Stimulated activated CD4-positive, alpha-beta T cell treated with anti-CD3 and anti-CD28 coated beads, Interleukin-4, amount 100 ng/mL, for 24 hours (primary cell): ENCODE data around the gene GPR39.

Source experiments
- DNase-seq: peaks from one replicate; pipeline ENCODE4 v3.0.0-alpha.2; 2020

GPR39 gene

DNA sequence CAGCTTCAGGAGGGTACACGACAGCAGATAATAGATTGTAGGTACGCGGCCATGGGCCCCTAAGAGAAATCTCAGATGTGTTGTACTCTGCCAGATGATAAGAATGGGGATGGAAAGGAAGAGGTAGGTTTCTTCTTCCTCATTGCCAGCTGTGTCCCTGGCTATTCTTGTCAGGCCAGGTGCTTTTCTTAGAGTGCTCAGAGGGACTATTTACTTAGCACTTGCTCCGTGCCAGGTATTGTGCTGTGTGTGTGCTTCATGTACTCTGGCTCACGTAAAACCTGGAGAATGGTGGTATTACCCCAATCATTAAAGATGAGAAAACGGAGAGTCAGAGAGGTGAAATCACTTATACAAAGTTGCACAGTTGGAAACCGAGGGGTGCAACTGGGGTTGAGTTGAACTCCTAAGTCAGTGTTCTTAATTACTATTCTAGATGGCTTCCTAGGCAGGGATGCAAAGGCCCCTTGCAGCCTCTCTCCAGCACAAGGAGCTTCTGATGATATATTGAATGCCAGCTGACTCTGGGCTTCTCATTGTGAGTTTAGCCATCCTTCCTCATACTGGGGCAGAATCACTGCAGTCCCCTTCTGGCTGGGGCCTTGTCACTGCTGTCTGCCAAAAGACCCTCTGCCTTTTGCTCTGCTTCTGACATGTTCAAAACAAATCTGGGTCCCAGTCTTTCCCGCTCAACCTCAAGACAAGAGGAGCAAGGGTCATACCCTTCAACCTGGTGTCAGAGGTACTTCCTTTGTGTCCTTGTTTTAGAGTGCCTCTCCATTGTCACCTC, 192.7 kb downstream of the GPR39 start:
- no peak for DNase-seq

DNA sequence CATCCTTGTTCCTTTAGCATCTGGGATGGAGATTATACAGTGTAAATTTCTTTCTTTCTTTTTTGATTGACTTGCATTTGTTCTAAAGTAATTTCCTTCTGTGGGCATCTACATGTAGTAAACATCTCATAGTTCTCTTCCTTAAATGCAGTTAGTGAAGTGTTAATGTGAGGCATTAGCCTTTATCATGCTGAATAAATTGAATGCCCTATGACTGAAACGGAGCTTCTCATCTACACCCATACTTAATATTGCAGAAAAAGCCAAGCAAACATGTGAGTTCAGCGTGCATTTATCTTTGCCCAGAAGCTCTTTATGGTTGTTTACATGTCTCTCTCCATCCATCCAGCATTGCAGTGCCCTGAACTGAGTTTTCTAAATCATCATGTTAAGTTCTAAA, 195.1 kb downstream of the GPR39 start:
- DNase-seq = no peak

DNA sequence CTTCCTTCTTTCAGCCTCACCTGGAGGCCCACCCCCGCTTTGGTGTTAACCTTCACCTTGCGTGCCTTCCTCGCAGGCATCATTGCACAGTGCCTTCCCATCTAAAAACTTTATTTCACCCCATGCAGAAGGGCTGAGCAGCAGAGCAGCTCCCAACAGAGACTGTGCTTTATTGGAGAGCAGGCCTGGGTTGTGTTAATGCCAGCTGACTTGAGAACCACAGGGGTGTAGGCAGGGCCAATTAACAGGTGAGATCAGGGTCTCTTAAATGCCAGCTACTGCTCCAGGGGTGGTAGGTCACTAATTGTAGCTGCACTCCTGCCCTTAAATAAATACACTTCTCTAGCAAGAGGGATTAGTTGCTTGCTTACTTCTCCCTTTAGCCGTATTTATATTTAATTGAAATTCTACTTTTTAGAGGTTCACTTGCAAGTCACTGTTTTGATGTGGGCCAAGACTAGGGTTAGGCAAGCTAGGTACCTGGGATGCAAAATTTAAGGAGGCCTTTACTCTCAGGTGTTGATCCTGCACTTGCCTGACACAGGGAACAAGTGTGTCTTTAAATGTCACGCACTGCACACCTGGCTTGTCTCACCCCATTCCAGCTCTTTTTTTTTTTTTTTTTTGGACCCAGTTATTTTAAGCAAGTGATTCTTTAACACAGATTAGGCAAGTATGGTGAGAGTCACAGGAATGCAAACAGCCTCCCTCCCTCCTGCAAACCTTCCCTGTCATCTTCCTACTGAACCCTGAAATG, 198.9 kb downstream of the GPR39 start:
- DNase-seq = no peak

DNA sequence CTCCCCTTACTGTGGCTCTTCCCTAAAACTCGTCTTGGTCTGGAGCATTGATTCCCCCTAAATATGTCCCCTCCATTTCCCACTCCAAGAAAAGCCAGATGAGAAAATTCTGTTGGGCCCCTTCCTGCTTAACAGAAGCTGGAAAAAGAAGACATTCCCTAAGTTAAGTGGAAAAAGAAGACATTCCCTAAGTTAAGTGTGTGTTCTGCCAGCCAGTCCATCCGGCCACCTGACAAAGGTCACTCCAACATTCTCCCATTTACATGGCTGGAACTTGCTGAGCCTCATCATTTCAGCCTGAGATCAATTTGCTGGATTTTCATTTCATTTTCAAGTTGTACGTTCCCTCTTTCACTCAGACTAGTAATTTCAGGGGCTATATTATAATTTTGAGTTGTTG, 201.4 kb downstream of the GPR39 start:
- no peak for DNase-seq

DNA sequence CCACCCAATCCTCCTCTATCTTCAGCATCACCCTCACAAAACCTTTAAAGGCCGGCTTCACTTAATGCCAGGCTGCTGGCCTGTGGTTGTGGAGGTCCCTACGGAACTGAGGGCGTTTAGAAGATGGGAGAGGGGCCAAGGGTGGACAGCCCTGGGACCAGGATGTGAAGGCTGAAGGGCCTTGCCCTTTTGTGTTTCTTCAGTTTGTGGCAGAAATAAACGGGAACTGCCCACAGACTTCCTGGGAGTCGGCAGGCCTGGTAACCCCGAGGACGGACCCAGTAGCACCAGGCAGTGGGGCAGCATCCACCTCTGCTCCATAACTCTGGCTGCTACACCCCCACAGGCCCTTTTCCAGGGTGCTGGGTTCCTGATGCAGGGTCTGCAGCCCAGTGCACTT, 202.1 kb downstream of the GPR39 start:
- no peak for DNase-seq

DNA sequence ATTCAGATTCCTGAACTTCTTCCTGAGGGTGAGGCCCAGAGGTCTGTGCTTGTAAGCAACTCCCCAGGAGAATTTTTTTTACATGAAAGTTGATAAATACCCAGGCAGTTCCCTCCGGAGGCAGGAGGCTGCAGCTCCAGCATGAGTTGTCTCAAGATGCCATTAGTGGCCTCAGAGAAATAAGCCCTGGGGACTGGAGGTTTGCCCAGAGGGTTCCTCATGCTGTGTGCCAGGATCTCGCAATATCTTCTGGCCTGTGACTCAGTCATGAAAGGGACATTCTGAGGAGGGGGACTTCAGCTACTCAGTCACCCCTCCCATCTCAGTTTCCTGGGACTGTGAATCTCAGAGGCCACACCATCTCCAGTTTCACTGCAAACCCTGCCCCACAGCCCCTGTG, 203.5 kb downstream of the GPR39 start:
- DNase-seq = no peak

DNA sequence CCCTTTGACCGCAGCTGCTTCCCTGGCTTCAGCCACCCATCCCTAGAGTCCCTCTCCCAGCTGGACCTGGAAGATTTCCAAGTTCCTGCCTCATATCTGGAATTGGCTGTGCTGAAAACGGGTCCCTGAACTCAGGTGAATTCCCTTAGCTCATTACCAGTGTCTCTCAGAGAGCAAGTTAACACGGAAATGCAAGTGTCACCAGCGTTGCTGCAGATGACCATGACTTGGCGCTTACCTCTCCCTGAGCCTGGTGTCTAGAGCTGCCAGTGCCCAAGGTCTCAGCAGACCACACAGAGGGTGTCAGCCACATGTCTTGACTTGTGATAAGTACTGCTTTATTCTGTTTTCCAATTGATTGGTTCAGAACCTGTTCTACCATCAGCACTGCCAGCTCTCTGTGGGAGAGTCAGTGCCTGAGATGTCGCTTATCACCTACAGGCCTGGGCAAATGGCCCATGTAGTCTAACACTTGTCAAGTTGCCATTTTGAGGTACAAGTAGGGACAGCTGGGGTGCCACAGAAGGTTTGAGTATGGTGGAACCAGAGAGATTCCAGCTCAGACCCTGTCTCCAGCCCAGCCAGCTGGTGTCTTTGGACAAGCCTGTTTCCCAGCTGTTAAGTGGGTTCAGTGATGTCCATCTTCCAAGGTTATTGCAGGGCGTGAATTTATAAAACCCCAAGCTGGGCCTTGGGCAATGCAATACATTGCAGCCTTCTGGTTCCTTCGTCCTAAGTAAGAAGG, 204.7 kb downstream of the GPR39 start:
- no peak for DNase-seq

DNA sequence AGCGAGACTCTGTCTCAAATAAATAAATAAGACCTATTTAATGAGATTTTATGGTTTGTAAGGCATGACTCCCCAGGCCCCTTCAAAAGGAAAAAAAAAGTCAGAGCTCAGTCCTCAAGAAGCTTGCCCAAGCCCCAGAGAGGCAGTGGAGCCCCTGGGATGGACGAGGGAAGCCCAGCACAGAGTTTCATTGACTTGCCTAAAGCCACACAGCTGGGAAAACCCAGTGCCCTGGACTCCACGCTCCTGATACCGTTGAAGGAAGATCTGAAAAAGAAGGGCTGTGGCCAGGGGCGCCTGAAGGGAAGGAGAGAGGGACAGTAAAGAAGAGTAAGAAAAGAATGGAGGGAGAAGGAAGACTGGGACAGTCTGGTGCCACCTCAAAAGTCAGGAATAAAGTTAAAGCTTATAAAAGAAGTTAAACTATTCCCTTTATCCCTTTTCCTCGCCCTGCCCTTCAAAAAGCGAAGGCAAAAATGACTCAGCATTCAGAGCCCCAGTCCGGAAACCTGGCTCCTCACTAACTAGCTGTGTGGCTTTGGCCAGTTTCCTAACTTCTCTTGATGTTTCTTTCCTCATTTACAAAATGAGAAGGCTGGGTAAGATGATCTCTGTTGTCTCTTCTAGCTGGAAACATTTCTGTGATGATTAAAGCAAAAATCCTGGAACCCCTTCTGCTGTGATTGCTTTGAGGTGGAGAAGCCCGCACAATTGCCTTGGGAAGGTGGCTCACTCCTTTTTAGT, 206.7 kb downstream of the GPR39 start:
- no peak for DNase-seq

DNA sequence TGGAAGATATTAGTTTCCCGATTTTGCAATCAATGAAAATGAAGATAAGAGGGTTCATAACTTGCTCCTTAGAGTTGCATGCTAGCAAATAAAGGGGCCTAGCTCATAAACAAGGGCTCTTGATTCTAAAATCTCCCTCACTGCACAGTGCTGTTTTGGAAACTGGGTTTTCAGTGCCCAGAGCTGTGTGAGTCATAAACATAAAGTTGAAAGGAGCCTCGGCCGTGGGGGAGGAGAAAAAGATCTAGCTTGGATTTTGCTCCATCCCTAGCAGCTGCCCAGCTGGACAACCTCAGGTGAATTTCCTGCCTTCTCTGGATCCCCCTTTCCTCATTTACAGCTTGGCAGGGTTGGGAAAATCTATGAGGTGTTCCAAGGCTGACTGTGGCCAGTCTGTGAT, 210.9 kb downstream of the GPR39 start:
- no peak for DNase-seq

DNA sequence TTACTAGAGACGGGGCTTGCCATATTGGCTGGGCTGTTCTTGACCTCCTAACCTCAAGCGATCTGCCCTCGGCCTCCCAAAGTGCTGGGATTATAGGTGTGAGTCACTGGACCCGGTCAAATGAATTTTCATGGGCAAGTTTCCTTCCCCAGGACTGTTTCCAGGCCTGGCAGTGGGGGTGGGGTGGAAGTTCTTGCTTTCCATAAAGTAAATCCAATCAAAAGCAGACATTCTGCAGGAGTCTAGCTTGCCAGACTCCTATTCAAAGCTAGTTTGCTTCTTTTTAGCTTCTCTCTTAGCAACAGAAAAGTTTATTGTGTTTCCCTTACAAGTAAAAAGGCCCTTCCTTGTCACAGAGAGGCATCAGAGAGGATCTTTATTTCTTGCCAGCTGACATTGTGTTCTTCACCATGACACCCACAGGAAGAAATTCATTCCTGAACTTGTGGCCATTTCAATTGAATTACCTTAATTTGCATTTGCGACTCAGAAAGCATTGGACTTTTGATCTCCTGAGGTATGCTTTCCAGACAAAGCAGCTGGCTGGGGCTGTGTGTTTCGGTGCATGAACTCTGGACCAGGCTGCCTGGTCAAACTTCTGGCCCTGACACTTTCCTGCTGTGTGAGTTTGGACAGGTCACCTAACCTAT, 215.5 kb downstream of the GPR39 start:
- no peak for DNase-seq

DNA sequence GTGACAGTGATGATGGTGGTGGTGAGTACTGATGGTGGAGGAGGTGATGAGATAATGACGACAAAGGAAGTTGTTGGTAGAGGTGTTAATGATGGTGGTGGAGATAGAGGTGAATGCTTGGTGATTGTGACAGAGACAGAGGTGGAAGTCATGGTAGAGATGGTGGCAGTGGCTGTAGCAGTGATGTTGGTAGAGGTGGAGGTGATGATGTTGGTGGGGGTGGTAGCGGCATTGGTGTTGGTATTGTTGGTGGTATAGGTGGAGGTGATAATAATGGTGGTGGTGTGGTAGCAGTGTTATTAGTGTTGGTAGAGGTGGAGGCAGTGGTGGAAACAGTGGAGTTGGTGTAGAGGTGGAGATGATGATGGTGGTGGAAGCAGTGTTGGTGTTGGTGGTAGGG, 217.0 kb downstream of the GPR39 start:
- no peak for DNase-seq

DNA sequence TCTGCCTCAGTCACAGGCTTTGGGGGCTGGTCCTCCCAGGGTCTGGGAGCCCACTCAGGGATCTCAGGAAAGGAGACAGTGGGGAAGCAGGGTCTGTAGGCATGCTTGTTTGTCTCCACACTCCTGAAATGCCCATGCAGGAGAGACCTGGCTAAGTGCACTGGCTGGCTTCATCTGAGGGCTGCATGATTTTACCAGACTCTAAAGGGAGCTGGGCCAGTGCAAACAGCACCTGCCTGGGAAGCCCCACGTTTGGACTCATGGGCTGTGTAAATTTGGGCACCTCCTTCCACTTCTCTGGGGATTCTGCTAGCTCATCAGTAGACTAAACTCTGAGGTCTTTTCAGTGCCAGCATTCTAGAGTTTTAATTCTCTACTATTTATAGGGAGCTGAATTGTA, 219.7 kb downstream of the GPR39 start:
- DNase-seq = no peak

DNA sequence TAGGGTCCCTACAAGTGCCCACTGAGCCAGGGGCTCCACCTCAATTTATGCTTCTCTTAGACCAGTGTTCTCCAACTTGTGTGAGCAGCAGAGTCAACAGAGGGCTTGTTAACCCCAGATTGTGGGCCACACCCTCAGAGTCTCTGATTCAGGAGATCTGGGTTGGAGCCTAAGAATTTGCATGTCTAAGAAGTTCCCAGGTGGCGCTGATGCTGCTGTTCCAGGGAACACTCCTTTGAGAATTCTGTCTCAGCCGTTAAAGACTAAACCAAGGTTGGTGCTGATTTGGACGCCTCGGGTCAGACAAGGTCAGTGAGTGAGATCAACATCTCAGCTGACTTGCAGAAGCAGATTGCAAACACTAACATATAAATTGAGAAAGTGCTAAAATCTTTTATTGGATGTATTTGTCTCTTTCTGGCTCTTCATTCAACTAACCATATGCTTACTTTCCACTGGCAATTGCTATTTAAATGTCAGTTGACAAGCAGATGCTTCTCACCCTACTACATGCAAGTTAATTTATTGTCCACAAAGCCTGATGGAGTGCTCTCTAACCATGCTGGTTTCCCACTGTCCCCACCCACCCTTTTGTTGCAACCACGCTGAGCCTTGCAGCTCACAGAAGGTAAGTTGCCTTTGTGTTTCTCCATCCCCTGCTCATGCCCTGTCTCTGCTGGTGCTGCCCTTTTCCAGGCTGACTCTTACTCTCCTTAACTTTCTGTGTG, 221.9 kb downstream of the GPR39 start:
- no peak for DNase-seq

DNA sequence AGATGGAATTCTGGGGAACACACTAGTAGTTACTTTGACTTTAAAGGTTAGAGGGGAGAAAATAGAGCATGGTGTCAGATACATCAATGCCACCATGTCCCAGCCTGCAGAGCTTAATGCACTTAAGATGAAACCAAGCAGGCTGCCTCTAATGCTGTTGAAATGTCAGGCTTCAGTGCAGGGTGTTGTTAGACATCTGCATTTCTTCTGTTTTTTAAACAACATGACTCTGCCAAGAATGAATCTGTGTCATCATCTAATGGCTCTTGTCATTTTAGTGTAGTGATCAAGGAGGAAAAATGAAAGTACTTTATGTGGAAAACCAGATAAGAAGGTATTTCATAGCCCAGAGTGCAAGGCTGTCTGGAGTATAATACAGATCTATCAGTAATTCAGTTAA, 223.5 kb downstream of the GPR39 start:
- DNase-seq = no peak

DNA sequence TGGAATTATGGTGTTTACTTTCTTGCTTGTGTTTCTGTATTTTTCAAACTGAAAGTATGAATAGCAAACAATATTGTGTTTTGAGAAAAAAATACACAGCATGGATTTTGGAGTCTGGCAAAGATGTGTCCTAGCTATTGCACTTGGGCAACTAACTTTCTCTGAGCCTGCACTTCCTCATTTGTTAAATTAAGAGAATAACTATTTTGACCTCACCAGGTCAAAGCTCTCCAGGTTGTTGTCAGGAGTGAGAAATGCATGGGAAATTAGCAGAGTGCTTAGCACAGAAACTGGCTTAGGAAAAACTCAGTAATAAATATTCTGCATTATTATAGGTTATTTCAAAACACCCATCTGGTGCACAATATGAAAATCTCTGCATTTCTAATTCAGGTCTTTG, 225.2 kb downstream of the GPR39 start:
- no peak for DNase-seq

DNA sequence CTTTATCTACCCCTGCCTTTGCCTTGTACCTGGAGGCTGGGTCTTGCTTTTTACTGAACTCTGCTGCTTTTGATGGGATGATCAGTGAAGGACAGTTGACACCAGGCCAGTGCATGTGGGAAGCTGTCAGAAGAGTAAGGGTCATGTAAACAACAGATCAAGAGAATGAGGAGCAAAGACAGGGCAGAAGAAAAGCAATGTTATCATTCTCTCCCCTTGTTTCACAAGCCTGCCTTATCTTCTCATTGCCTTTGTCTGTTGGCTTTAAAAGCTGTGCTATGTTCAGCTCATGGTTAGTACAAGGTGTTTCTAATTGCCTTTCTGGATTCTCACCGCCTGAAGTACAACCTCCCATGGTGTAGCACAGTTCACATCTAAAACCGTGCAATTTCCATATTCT, 225.8 kb downstream of the GPR39 start:
- no peak for DNase-seq

DNA sequence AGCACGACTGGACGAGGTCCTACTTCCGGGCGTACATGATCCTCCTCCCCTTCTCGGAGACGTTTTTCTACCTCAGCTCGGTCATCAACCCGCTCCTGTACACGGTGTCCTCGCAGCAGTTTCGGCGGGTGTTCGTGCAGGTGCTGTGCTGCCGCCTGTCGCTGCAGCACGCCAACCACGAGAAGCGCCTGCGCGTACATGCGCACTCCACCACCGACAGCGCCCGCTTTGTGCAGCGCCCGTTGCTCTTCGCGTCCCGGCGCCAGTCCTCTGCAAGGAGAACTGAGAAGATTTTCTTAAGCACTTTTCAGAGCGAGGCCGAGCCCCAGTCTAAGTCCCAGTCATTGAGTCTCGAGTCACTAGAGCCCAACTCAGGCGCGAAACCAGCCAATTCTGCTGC, 228.6 kb downstream of the GPR39 start:
- DNase-seq = no peak

DNA sequence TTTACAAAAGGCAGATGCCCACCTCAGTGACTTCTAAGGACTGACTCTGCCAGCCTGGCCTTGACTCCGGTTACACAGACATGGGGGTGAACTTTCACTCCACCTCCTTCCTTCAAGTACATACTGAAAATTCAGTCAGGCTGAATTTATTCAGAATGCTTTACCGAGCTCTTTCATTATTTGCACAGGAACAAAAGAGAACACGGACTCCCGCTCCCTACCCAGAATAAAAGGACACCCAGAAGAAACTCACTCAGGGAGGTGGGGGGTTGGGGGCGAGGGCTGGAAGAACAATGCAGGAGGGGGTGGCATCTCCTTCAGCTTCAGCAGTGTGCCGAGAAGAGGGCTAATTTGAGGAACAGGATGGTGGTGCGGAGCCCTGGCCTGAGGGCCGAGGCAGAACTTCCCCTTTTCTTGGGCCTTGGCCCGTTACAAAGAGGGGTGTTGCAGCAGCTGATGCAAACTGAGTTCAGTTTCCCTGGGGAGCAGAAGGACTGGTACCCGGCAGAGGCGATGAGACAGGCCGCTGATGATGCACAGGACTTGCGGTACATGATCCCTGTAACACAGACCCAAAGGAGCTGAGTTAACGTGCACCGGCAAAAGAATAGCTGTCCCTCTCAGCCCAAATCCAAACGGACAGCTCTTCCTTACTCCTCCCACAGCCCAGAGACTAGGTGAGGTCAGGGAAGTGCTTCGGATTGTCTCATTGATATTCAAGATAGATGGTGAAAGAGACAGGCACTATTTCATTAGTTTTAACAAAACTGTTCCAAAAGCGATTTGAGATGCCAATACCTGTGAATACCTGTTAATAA, 229.3 kb downstream of the GPR39 start:
- no peak for DNase-seq

DNA sequence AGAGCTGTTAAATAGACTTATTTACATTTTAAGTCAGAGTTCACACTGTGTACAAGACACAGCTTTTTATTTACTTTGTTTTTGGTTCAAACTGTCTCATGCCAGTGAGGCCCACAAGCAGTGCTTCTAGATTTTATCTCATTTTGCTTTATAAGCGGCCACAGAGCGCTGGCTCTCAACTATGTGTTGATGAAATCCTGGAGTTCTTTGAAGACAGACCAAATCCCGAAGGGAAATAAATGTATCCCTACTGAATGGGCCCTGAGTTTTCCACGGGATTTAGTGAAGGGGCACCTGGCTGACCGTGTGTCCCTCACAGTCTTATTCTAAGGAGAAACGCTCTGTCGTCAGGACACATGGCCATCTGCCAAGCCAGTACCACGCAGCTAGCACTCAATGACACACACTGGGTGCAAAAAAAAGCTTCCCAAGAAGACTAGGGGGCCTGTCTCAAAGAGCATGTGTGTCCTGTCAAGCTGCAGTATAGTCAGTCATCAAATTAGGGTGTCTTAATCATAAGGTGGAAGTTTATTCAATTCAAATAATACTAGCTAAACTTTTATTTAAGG, 230.0 kb downstream of the GPR39 start:
- DNase-seq = no peak
